ENCODE measurements around the gene ROR1.

ROR1 gene

GRCh38 chr1:63861052-63861691 lies 87.4 kb downstream of the ROR1 start:
- DNase-seq: no peak

- DNase-seq: no peak
Observed at GRCh38 chr1:63863145-63863544, 89.3 kb downstream of the ROR1 start.

GRCh38 chr1:63864224-63864641 lies 90.4 kb downstream of the ROR1 start:
- no peak for DNase-seq

DNA sequence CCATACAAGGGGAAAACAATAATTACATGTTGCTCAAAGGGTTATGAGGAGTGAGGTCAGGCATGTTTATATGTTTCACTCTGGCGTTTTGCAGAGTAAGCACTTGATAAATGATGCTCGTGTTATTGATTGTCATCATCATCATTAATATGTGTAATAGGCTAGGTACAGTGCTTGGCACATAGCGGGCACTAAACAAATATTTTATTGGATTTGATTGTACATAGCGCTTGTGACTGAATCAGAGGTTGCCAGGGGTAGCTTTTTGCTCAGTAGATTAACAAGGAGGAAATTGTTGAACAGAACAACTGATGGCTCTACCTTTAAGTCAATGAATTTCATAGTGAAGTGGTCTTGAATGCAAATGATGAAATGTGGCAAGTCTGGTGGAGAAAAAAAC lies 91.7 kb downstream of the ROR1 start:
- no peak for DNase-seq

GRCh38 chr1:63866084-63866483 lies 92.3 kb downstream of the ROR1 start:
- DNase-seq: no peak

GRCh38 chr1:63867429-63868176 lies 93.8 kb downstream of the ROR1 start:
- DNase-seq: no peak

DNA sequence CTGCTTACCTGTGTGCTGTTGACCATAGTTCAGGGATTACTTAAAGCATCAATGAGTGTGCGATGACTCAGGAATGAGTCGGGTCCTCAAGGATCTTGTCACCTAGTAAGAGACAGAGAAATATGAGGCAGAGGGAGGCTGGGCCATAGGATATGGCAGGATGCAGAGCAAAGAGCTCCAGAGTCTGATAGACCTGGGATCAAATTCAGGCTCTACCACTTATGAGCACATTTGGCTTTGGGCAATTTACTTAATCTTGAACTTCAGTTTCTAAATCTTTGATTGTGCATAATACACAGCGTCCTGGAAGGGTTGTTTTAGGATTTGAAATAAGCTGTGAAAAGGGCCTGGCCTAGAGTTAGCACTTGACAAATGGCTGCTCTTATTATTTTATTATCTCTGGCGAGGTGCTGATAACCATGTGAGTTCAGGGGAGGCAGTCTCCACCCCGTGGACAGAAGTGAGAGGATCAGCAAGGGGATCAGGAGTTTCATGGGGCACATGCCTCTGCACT lies 94.5 kb downstream of the ROR1 start:
- no peak for DNase-seq

GRCh38 chr1:63870152-63870551 lies 96.3 kb downstream of the ROR1 start:
- DNase-seq: no peak

- no peak for DNase-seq
Observed at GRCh38 chr1:63871463-63871862, 97.6 kb downstream of the ROR1 start.

DNA sequence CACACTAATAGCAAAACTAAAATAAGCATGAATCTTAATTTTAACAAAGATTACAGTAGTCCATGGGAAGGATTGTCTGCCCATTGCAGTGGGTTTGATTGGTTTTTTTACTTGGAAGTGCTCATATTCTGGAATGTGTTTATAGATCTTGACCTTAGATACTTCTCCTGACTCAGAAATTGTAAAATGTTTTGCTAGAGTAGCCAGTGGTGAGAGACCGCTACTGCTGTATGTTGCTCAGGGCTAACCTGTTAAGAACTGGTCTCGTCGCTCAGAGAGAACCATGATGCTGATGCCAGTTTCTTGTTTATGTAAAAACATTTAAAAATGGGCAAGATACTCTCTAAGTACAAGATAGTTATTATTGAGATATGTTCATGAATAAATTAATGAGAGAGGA lies 99.9 kb downstream of the ROR1 start:
- no peak for DNase-seq

DNA sequence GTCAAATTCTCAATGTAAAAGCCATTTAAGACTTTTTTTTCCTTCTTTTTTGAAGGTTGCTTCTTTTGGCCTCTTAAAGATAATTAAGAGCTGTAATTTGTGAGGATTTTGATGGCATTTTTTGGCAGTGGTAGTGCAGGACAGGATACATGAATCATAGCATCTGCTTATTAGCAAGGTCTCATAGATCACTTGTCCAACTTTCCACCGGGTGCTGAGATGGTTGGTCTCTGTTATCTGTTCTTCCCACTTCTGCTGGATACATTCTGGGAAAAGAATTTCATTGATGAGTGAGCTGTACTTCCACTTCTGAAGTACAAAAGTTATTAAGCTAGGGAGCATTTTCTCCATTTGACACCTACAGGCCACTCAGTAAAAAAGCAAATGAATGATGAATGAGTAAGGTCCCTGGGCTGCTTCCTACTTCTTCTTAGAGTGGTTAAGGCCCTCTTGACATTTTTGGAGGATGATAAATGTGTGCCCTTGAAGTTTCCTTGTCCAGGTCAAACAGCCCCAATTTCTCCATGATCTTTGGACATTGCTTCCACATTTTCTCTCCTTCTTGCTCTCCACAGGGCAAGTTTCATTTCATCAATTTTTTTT lies 100.6 kb downstream of the ROR1 start:
- no peak for DNase-seq

GRCh38 chr1:63875636-63876035 lies 101.8 kb downstream of the ROR1 start:
- DNase-seq: no peak

DNA sequence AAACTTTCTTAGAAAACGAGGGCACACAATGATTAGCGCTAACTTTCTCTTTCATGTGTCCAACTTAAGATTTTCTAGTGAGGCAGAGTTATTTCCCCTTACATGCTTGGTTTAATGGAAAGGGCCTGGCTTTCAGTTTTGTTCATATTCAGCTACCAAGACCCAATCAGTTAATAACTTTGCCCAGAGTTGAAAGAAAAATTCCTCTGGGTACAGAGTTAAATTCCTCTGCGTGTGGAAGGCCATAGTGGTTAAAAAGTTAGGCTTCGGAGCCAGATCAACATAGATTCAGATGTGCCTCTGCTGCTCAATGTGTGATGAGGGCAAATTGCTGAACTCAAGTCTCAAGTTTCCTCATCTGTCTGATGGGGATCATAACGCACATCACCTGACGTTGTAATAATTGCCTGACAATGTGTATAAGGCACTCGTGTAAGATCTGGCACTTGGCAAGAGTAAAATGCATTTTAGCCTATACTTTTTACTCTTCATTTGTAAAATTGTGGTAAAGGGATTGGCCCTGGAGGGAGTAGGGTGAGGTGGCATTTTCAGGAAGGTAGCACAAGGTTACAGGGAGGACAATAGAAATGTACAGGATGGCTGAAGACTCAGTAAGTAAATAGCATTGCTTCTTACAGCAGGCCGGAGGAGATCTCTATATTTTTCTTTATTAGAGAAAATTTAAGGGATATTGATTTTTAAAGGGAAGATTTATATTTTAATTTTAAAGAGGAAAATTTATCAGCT lies 103.4 kb downstream of the ROR1 start:
- DNase-seq: no peak

- no peak for DNase-seq
Observed at GRCh38 chr1:63877816-63878215, 104.0 kb downstream of the ROR1 start.

- no peak for DNase-seq
Observed at GRCh38 chr1:63878932-63879331, 105.1 kb downstream of the ROR1 start.

GRCh38 chr1:63880958-63881576 lies 107.2 kb downstream of the ROR1 start:
- no peak for DNase-seq

GRCh38 chr1:63882048-63882704 lies 108.4 kb downstream of the ROR1 start:
- no peak for DNase-seq

DNA sequence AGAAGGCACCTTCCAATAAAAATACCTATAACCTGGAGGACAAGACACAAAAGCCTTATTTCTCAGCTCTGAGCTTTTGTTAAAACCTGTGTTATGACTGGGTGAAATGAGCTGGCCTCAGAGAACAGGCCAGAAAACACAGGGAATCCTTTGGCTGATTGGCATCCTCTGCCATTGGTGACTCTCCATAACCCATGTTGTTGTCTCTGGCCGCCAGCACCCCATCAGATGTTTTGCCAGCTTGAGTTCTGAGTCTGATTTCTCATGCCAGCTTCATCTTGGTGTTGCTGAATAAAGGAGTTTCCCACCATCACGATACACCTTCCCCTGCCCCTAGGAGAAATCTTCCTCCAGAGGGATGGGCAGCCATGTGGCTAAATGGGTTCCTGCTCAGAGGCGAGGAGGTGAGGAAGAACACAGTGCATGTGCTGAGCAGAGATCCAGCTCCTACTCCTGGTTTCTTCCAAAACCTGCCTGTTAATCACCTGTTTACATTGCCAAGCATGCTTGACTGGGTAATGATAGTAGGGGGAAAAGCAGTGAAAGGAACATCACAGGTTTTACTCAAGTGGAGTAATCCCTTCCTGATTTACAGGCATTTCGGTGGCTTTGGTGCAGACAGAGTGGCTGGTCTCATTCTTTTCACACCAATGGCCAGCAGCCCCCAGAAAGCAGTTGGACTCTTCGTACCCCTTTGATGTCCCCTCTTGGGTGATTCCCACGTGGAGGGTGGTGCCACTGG lies 109.8 kb downstream of the ROR1 start:
- no peak for DNase-seq

GRCh38 chr1:63884486-63884885 lies 110.7 kb downstream of the ROR1 start:
- DNase-seq: no peak

DNA sequence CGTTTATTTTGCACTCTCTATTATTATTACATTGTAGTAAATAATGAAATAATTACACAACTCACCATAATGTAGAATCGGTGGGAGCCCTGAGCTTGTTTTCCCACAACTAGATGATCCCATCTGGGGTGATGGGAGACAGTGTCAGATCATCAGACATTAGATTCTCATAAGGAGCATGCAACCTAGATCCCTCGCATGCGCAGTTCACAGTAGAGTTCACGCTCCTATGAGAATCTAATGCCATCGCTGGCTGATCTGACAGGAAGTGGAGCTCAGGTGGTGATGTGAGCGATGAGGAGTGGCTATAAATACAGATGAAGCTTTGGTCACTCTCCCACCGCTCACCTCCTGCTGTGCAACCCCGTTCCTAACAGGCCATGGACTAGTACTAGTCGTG lies 112.1 kb downstream of the ROR1 start:
- no peak for DNase-seq

DNA sequence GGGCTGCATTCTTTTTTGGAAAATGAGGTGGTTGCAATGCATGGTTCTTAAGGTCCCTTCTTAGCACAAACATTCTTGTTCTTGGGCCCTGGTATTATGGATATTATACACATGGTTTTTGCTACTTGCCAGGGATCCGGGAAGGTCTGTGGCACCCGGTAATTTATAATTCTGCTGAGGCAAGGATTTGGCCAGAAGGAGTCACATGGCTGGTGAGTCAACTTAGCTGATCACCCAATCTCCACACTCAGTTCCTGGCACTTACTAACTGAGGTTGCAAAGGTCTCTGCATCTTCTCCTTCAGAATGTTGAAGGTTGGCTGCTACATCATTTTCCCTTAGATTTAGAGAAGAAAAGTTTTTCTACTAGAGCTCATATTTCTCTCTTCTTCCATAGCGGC lies 112.5 kb downstream of the ROR1 start:
- no peak for DNase-seq

DNA sequence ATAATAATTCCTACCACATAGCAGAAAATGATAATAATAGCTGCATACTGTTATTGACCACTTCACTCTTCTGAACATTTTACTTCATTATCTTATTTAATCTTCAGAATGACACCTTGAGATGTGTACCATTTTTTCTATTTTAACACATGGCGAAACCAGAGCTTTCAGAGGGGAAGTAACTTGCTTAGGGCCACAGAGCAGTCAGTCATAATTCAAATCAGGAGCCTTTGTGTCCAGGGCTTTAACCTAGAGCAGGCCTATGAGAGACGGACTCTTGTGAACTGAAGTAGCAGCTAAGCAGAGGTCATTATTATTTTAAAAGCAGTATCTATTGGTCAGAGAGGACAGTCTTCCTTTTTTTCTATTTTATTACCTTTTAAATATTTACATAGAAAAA lies 114.0 kb downstream of the ROR1 start:
- no peak for DNase-seq

Measured in CD4-positive, alpha-beta T cell treated with Interleukin-6 for 4 hours (primary cell).